NT2/D1 (cell line): Measurements from ENCODE around the gene DRG2.

Experiments
- YY1 ChIP-seq: IDR thresholded peaks from 2 replicates; pipeline ENCODE4 v1.6.1; 2011; ENCODE audit not compliant: insufficient read length, insufficient read depth
- ZNF274 ChIP-seq: IDR thresholded peaks from 2 replicates; pipeline ENCODE4 v1.6.1; 2011; ENCODE audit warnings: mild to moderate bottlenecking, low read depth, low read length

DNA sequence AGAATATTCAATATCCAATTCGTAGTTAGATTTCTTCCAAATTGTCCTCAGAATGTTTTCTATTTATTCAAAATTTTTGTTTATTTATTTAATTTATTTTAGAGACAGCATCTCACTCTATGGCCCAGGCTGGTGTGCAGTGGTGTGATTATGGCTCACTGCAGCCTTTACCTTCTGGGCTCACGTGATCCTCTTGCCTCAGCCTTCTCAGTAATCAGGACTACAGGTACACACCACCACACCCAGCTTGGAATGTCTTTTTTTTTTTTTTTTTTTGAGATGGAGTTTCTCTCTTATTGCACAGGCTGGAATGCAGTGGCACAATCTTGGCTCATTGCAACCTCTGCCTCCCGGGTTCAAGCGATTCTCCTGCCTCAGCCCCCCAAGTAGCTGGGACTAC is 3.5 kb upstream of the DRG2 start:
- TF ChIP-seq ZNF274 (no peak), YY1 (no peak)
